ENCODE measurements around the gene CGN.

GRCh38 chr1:151486557-151486956 lies 24.6 kb upstream of the CGN start:
- TF ChIP-seq CTCF (IDR thresholded peaks at IDR 0.05 in 8 of 11, conservative IDR thresholded peaks at IDR 0.05 in 3 of 11) (no peak), POLR2A (IDR thresholded peaks at IDR 0.05) (no peak), POLR2AphosphoS5 (IDR thresholded peaks at IDR 0.05) (no peak)

All from spleen (tissue), 7 donors.